H1 (cell line): ENCODE measurements around the gene WNT11. TPM values are rescaled to one million over a fixed set of nuclear protein-coding genes. Genes with fewer than 3 reads are reported as not detected.

Source experiments
- CTCF ChIA-PET: fragments of 300-600 bp; sonication (Branson Sonifier 250); formaldehyde crosslinking; loops from one replicate; lab custom pipeline; 2021; ENCODE audit not compliant: partially characterized antibody; lab: Charles Lee
- POLR2A ChIA-PET: fragments of 300-600 bp; sonication (Branson Sonifier 250); formaldehyde crosslinking; loops from one replicate; lab custom pipeline; 2021; ENCODE audit warnings: inconsistent platforms; ENCODE audit not compliant: partially characterized antibody; lab: Charles Lee
- DNase-seq, 2 experiments: peaks; one replicate each; pipeline versions ENCODE4 v3.0.0 to v3.0.0-alpha.2; 2010 to 2022; ENCODE audit warnings: low spot score in 2 of 2, low read depth in 1 of 2, mixed read lengths in 1 of 2
- FAIRE-seq: peaks from 2 replicates; lab custom pipeline; 2011; peaks lifted over from hg19 to GRCh38; lab: Jason Lieb, UNC
- H2AFZ ChIP-seq: 2 replicates; pipeline ENCODE4 v1.8.1; 2012; ENCODE audit warnings: low read length, inconsistent platforms
- H2AK5ac ChIP-seq: 2 replicates; pipeline ENCODE4 v1.6.1; 2013; ENCODE audit warnings: low read depth, low read length
- H2BK120ac ChIP-seq: replicated peaks from 2 replicates; pipeline ENCODE3; 2013; ENCODE audit warnings: low read depth, low read length, inconsistent platforms
- H2BK12ac ChIP-seq: 2 replicates; pipeline ENCODE4 v1.6.1; 2013; ENCODE audit warnings: low read depth, low read length
- H2BK15ac ChIP-seq: 2 replicates; pipeline ENCODE4 v1.6.1; 2013; ENCODE audit warnings: low read length
- H2BK20ac ChIP-seq: 2 replicates; pipeline ENCODE4 v1.6.1; 2013; ENCODE audit warnings: low read length
- H2BK5ac ChIP-seq: 2 replicates; pipeline ENCODE4 v1.6.1; 2013; ENCODE audit warnings: low read depth, low read length
- H3K14ac ChIP-seq: 2 replicates; pipeline ENCODE4 v1.6.1; 2013; ENCODE audit warnings: inconsistent platforms; ENCODE audit not compliant: insufficient read length
- H3K18ac ChIP-seq: 2 replicates; pipeline ENCODE4 v1.6.1; 2013; ENCODE audit warnings: low read length; ENCODE audit errors: extremely low read depth
- H3K23ac ChIP-seq: 2 replicates; pipeline ENCODE4 v1.6.1; 2013; ENCODE audit warnings: inconsistent platforms; ENCODE audit not compliant: insufficient read length
- H3K23me2 ChIP-seq: 2 replicates; pipeline ENCODE4 v1.6.1; 2013; ENCODE audit warnings: low read depth, low read length
- H3K27ac ChIP-seq: 2 replicates; pipeline ENCODE4 v1.6.1; 2011; ENCODE audit warnings: low read depth, low read length, inconsistent platforms
- H3K27me3 ChIP-seq, 4 experiments: replicated peaks in 1 of 4; 1 replicate in 1 of 4; 2 replicates in 3 of 4; pipeline versions ENCODE4 v1.6.1 to v1.8.1; 2011 to 2013; ENCODE audit warnings: low read length in 3 of 4, mild to moderate bottlenecking in 3 of 4, inconsistent platforms in 2 of 4, mixed read lengths in 2 of 4, moderate library complexity in 1 of 4; ENCODE audit not compliant: control insufficient read depth in 3 of 4, insufficient read depth in 3 of 4; ENCODE audit errors: extremely low read depth in 1 of 4
- H3K36me3 ChIP-seq, 4 experiments: 2 replicates each; pipeline versions ENCODE4 v1.6.1 to v1.8.1; 2011 to 2013; ENCODE audit warnings: mild to moderate bottlenecking in 4 of 4, low read length in 3 of 4, moderate library complexity in 2 of 4, control low read depth in 1 of 4, inconsistent platforms in 1 of 4; ENCODE audit not compliant: insufficient read depth in 4 of 4, control insufficient read depth in 2 of 4
- H3K4ac ChIP-seq: replicated peaks from 2 replicates; pipeline ENCODE3; 2013; ENCODE audit warnings: low read length, low read depth, mixed read lengths, inconsistent platforms; ENCODE audit not compliant: insufficient read length
- H3K4me1 ChIP-seq, 4 experiments: replicated peaks in 1 of 4; 1 replicate in 1 of 4; 2 replicates in 3 of 4; pipeline versions ENCODE4 v1.6.1 to v1.8.1; 2011 to 2013; ENCODE audit warnings: low read length in 3 of 4, inconsistent platforms in 2 of 4, mixed read lengths in 1 of 4; ENCODE audit not compliant: insufficient read depth in 4 of 4, control insufficient read depth in 3 of 4
- H3K4me2 ChIP-seq, 2 experiments: 2 replicates each; pipeline versions ENCODE4 v1.6.1 to v1.8.1; 2011 to 2013; ENCODE audit warnings: low read depth in 2 of 2, low read length in 2 of 2, control low read depth in 1 of 2, inconsistent platforms in 1 of 2, mild to moderate bottlenecking in 1 of 2; ENCODE audit not compliant: insufficient read depth in 1 of 2
- H3K4me3 ChIP-seq, 4 experiments: fragments of 200-600, 300-600 bp in 1 of 4; sonication (generic), shearing (Covaris generic), sonication (Bioruptor Twin) in 1 of 4; 2 replicates each; pipeline versions ENCODE4 v1.5.1 to v1.8.1; 2011 to 2016; ENCODE audit warnings: low read length in 4 of 4, low read depth in 3 of 4, control low read depth in 2 of 4, inconsistent platforms in 2 of 4, mild to moderate bottlenecking in 2 of 4, mixed read lengths in 1 of 4, moderate library complexity in 1 of 4; ENCODE audit not compliant: insufficient read depth in 2 of 4; ENCODE audit errors: extremely low read depth in 1 of 4
- H3K56ac ChIP-seq: replicated peaks from 2 replicates; pipeline ENCODE3; 2013; ENCODE audit warnings: low read depth, mild to moderate bottlenecking, mixed read lengths, low read length, inconsistent platforms; ENCODE audit not compliant: insufficient read length
- H3K79me1 ChIP-seq: 2 replicates; pipeline ENCODE4 v1.6.1; 2013; ENCODE audit warnings: low read depth, low read length, control low read depth
- H3K79me2 ChIP-seq, 2 experiments: 2 replicates each; pipeline versions ENCODE4 v1.6.1 to v1.8.1; 2012 to 2013; ENCODE audit warnings: low read length in 2 of 2, mild to moderate bottlenecking in 2 of 2, inconsistent platforms in 1 of 2; ENCODE audit not compliant: insufficient read depth in 2 of 2, control insufficient read depth in 1 of 2
- H3K9ac ChIP-seq, 4 experiments: replicated peaks in 1 of 4; 1 replicate in 1 of 4; 2 replicates in 3 of 4; pipeline versions ENCODE4 v1.6.1 to v1.8.1; 2011 to 2013; ENCODE audit warnings: low read depth in 3 of 4, low read length in 3 of 4, control low read depth in 2 of 4, mild to moderate bottlenecking in 2 of 4, moderate library complexity in 2 of 4, inconsistent platforms in 1 of 4; ENCODE audit errors: extremely low read depth in 1 of 4
- H3K9me3 ChIP-seq, 2 experiments: 2 replicates each; pipeline versions ENCODE4 v1.6.1 to v1.8.1; 2012 to 2013; ENCODE audit warnings: mild to moderate bottlenecking in 2 of 2, moderate library complexity in 2 of 2, control low read depth in 1 of 2, inconsistent platforms in 1 of 2, low read depth in 1 of 2, low read length in 1 of 2, mixed read lengths in 1 of 2; ENCODE audit not compliant: insufficient read depth in 2 of 2
- H4K20me1 ChIP-seq, 2 experiments: replicated peaks in 1 of 2; 2 replicates each; pipeline versions ENCODE3 to v1.8.1; 2011 to 2013; ENCODE audit warnings: inconsistent platforms in 2 of 2, low read length in 2 of 2, mild to moderate bottlenecking in 1 of 2; ENCODE audit not compliant: insufficient read depth in 2 of 2, control insufficient read depth in 1 of 2
- H4K5ac ChIP-seq: 2 replicates; pipeline ENCODE4 v1.6.1; 2013; ENCODE audit warnings: low read length, low read depth, mixed read lengths, inconsistent platforms; ENCODE audit not compliant: insufficient read length
- H4K8ac ChIP-seq: 2 replicates; pipeline ENCODE4 v1.8.0; 2013; ENCODE audit warnings: mild to moderate bottlenecking, moderate library complexity, low read length, inconsistent platforms; ENCODE audit not compliant: insufficient read depth; ENCODE audit errors: extremely low read depth
- H4K91ac ChIP-seq: replicated peaks from 2 replicates; pipeline ENCODE3; 2013; ENCODE audit warnings: low read length, mixed read lengths, inconsistent platforms; ENCODE audit not compliant: insufficient read length
- CREB1 ChIP-seq: IDR thresholded peaks from 2 replicates; pipeline ENCODE4 v1.6.1; 2012; ENCODE audit warnings: inconsistent platforms
- CTBP2 ChIP-seq: IDR thresholded peaks from 2 replicates; pipeline ENCODE4 v1.7.0; 2011; ENCODE audit warnings: borderline replicate concordance, mild to moderate bottlenecking, moderate library complexity, mixed read lengths, low read length; ENCODE audit not compliant: insufficient read depth, insufficient read length
- FOSL1 ChIP-seq: IDR thresholded peaks from 2 replicates; pipeline ENCODE4 v1.6.1; 2011; ENCODE audit warnings: mild to moderate bottlenecking, low read depth, low read length, moderate library complexity; ENCODE audit not compliant: insufficient read depth
- GTF2F1 ChIP-seq: IDR thresholded peaks from 2 replicates; pipeline ENCODE4 v1.6.1; 2012; ENCODE audit warnings: low read depth, low read length, improper control_type of control experiment, borderline replicate concordance
- HDAC6 ChIP-seq: IDR thresholded peaks from one replicate; pipeline ENCODE4 v1.7.1; 2012; ENCODE audit warnings: low read depth, mild to moderate bottlenecking, inconsistent platforms, low read length, moderate library complexity
- KDM4A ChIP-seq: IDR thresholded peaks from one replicate; pipeline ENCODE4 v1.7.1; 2012; ENCODE audit warnings: low read depth, mild to moderate bottlenecking, moderate library complexity, low read length, inconsistent platforms; ENCODE audit not compliant: severe bottlenecking
- KDM5A ChIP-seq: fragments of 200-600 bp; IDR thresholded peaks from 2 replicates; pipeline ENCODE4 v1.7.1; 2012; ENCODE audit warnings: mild to moderate bottlenecking, low read length, inconsistent platforms, mixed read lengths
- NANOG ChIP-seq: IDR thresholded peaks from 2 replicates; pipeline ENCODE4 v1.6.1; 2011; ENCODE audit warnings: low read length, low read depth, mild to moderate bottlenecking, inconsistent platforms; ENCODE audit not compliant: insufficient read depth, poor library complexity, severe bottlenecking
- POLR2A ChIP-seq, 2 experiments: IDR thresholded peaks; 1 replicate in 1 of 2; 2 replicates in 1 of 2; pipeline ENCODE4 v1.6.1; 2011; ENCODE audit warnings: low read depth in 2 of 2, low read length in 2 of 2, mild to moderate bottlenecking in 2 of 2; ENCODE audit errors: control extremely low read depth in 1 of 2
- POLR2AphosphoS5 ChIP-seq: IDR thresholded peaks from 2 replicates; pipeline ENCODE4 v1.6.1; 2011; ENCODE audit warnings: low read depth, low read length
- RAD21 ChIP-seq, 2 experiments: IDR thresholded peaks in 1 of 2; conservative IDR thresholded peaks in 1 of 2; 2 replicates each; pipeline ENCODE4 v1.6.1; 2011; ENCODE audit warnings: low read depth in 2 of 2, low read length in 2 of 2, improper control_type of control experiment in 1 of 2, inconsistent platforms in 1 of 2, mild to moderate bottlenecking in 1 of 2, moderate library complexity in 1 of 2
- RFX5 ChIP-seq: IDR thresholded peaks from 2 replicates; pipeline ENCODE4 v1.6.1; 2011; ENCODE audit warnings: low read depth, low read length, improper control_type of control experiment, borderline replicate concordance
- SIRT6 ChIP-seq: IDR thresholded peaks from one replicate; pipeline ENCODE4 v1.7.1; 2012; ENCODE audit warnings: low read length, inconsistent platforms
- SIX5 ChIP-seq: IDR thresholded peaks from 2 replicates; pipeline ENCODE4 v1.6.1; 2011; ENCODE audit warnings: mild to moderate bottlenecking, low read depth, low read length
- TEAD4 ChIP-seq: IDR thresholded peaks from 2 replicates; pipeline ENCODE4 v1.6.1; 2012; ENCODE audit warnings: low read depth, low read length, inconsistent platforms, mixed read lengths
- WGBS, 2 experiments: shearing (Covaris generic) in 1 of 2; methylation state at CpG; one replicate each; pipeline versions ENCODE4 v1.1.6 to v1.1.7; 2013 to 2015; ENCODE audit warnings: low lambda C conversion rate in 2 of 2, mixed read lengths in 2 of 2, inconsistent platforms in 1 of 2, low coverage in 1 of 2, missing lambda C conversion rate in 1 of 2; ENCODE audit not compliant: insufficient replicate concordance in 2 of 2, insufficient coverage in 1 of 2, insufficient read length in 1 of 2; ENCODE audit errors: extremely low coverage in 1 of 2, missing lambda C conversion rate in 1 of 2; 5-methylcytosine and 5-hydroxymethylcytosine counted together
- polyA plus RNA-seq, 7 experiments: library from polyadenylated mRNA; depleted of rRNA in 3 of 7; stranded (reverse) in 5 of 7; unstranded in 2 of 7; fragments of >200 nt in 5 of 7; fragments of 200-250 nt in 2 of 7; gene quantifications; 1 replicate in 5 of 7; 2 replicates in 1 of 7; 4 replicates in 1 of 7; pipeline versions ENCODE4 v1.2.1 to v1.2.3, GENCODE V29; 2011 to 2013; ENCODE audit warnings: missing spikeins in 2 of 7, mixed read lengths in 2 of 7
- total RNA-seq: library from RNA; stranded (reverse); fragmentation: NEBNext Ultra II Directional; extraction: Animal tissue kit (Norgen Biotek cat#: 25700); gene quantifications from 2 replicates; pipeline ENCODE4 v1.2.1, GENCODE V29; 2021

Gene WNT11
- total and polyA plus RNA-seq, 2 of the 8 experiments (the other 6 are each of a cell fraction or from before 2014, with no cell fraction given), result 0.11 to 0.45 TPM

DNA sequence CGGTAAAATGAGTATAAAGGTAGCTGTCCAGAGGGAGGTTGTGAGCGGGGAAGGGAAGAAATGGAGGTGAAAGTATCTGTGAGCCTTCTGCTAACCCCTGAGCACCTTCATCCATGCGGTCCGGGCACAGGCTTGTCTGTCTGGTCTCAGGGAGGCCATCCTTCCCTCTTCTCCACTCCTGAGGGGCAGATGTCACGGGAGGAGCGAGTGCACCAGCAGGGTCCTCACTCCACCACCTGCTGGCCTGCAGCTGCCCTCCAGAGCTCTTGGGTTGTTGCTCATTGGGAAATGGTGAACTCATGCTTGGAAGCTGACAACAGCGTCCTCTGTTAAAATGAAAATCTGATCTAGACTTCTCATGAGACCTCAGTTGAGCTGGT, 33.8 kb upstream of the WNT11 start:
- Histone ChIP-seq H4K5ac (no peak overlapping the region), H2BK15ac (peak overlapping the region; percentile 46; the same call in 1 of the 2 replicates), H3K4me3 (no peak overlapping the region), H3K23ac (no peak overlapping the region), H2BK5ac (no peak overlapping the region), H3K18ac (no peak overlapping the region), H3K79me2 (no peaks in the 10 kb centered on the region), H4K8ac (no peak overlapping the region), H2BK20ac (peak overlapping the region; percentile 32; the same call in 1 of the 2 replicates), H2BK120ac (no peak overlapping the region), H3K27me3 (peaks cover 2 to 18% (median 16%) of the 10 kb centered on the region in 4 experiments), H3K9me3 (no peaks in the 10 kb centered on the region), H3K14ac (no peak overlapping the region), H3K56ac (no peak overlapping the region), H3K9ac (no peak overlapping the region), H3K23me2 (peaks cover 4% of the 10 kb centered on the region; the same call in 1 of the 2 replicates), H2BK12ac (no peak overlapping the region), H2AK5ac (no peak overlapping the region), H2AFZ (no peak overlapping the region), H4K20me1 (no peaks in the 10 kb centered on the region), H3K4ac (no peak overlapping the region), H3K27ac (no peak overlapping the region), H3K4me1 (peaks cover 0 to 14% (median 8%) of the 10 kb centered on the region in 4 experiments; a peak in 6 of 7 replicates), H3K36me3 (no peaks in the 10 kb centered on the region), H3K4me2 (no peak overlapping the region), H3K79me1 (no peaks in the 10 kb centered on the region), H4K91ac (no peak overlapping the region)
- 89% methylated on average over 7 of the region's 7 CpGs; no CpG with 5 or more reads in 1 of the 2 experiments for WGBS, 2 experiments
- DNase-seq (no peak), FAIRE-seq (no peak)
- POLR2A ChIA-PET, result interaction anchor here (1.0 kb wide), 1 partner anchor 14 kb away, joined by 3 read pairs; no protein-coding TSS in a partner anchor
- CTCF ChIA-PET, result interaction anchor here (0.7 to 2.1 kb wide), 10 partner anchors 9 to 359 kb away, joined by 3 to 11 read pairs (median 4); partner anchors contain the start of gene WNT11
- TF ChIP-seq KDM5A, result no peak
- TF ChIP-seq RAD21 (IDR thresholded peaks at IDR 0.05 in 1 of 2, conservative IDR thresholded peaks at IDR 0.05 in 1 of 2; ENCODE audit: low read depth in 2 of 2, low read length in 2 of 2), result no peak
- TF ChIP-seq POLR2A (IDR thresholded peaks at IDR 0.05; ENCODE audit: control extremely low read depth in 1 of 2, low read depth in 2 of 2, low read length in 2 of 2), result no peak
- no peak for TF ChIP-seq GTF2F1
- TF ChIP-seq FOSL1, result no peak
- TF ChIP-seq NANOG, result no peak
- TF ChIP-seq CREB1, result no peak
- no peak for TF ChIP-seq SIX5
- TF ChIP-seq SIRT6, result no peak
- TF ChIP-seq RFX5, result no peak
- no peak for TF ChIP-seq TEAD4
- no peak for TF ChIP-seq CTBP2
- TF ChIP-seq HDAC6, result no peak
- TF ChIP-seq KDM4A, result no peak
- no peak for TF ChIP-seq POLR2AphosphoS5
